HG03045 (cell line): ENCODE measurements around the gene ENPP1.
"Not testable (repeated sequence)": the region's sequence is repeated elsewhere in the genome, so short reads cannot be mapped to it uniquely, and the experiment has no call there.

Experiments used
- ATAC-seq: cut with Tn5 transposase; IDR thresholded peaks from one replicate; pipeline ENCODE4 v1.9.1; 2021; ENCODE audit warnings: mild to moderate bottlenecking, moderate library complexity; ENCODE audit not compliant: unreplicated experiment

The ENPP1 gene

GRCh38 chr6:131828080-131828479, 20.3 kb downstream of the ENPP1 start:
- no peak for ATAC-seq

- no peak for ATAC-seq
These were observed 21.1 kb downstream of the ENPP1 start for GRCh38 chr6:131828951-131829350.

GRCh38 chr6:131831392-131831791, 23.6 kb downstream of the ENPP1 start:
- ATAC-seq = no peak

- ATAC-seq = no peak
These were observed 24.1 kb downstream of the ENPP1 start for GRCh38 chr6:131831886-131832285.

GRCh38 chr6:131832363-131832762, 24.5 kb downstream of the ENPP1 start:
- ATAC-seq = no peak

- ATAC-seq = no peak
These were observed 30.2 kb downstream of the ENPP1 start for GRCh38 chr6:131838051-131838450.

- ATAC-seq = no peak
These were observed 31.6 kb downstream of the ENPP1 start for GRCh38 chr6:131839388-131839787.

GRCh38 chr6:131840441-131840840, 32.6 kb downstream of the ENPP1 start:
- ATAC-seq = no peak

GRCh38 chr6:131840936-131841583, 33.2 kb downstream of the ENPP1 start:
- ATAC-seq = no peak

- ATAC-seq = no peak
These were observed 35.9 kb downstream of the ENPP1 start for GRCh38 chr6:131843768-131844167.

- ATAC-seq = no peak
These were observed 36.5 kb downstream of the ENPP1 start for GRCh38 chr6:131844243-131844841.

GRCh38 chr6:131846023-131846663, 38.3 kb downstream of the ENPP1 start:
- ATAC-seq = no peak

GRCh38 chr6:131846905-131847304, 39.1 kb downstream of the ENPP1 start:
- no peak for ATAC-seq

- ATAC-seq = no peak
These were observed 42.0 kb downstream of the ENPP1 start for GRCh38 chr6:131849799-131850198.

GRCh38 chr6:131851049-131851769, 43.4 kb downstream of the ENPP1 start:
- no peak for ATAC-seq

- no peak for ATAC-seq
These were observed 44.4 kb downstream of the ENPP1 start for GRCh38 chr6:131852200-131852599.

- ATAC-seq = no peak
These were observed 47.0 kb downstream of the ENPP1 start for GRCh38 chr6:131854803-131855202.

GRCh38 chr6:131858765-131859415, 51.1 kb downstream of the ENPP1 start:
- no peak for ATAC-seq

- not testable (repeated sequence) for ATAC-seq
These were observed 51.8 kb downstream of the ENPP1 start for GRCh38 chr6:131859658-131860057.

GRCh38 chr6:131861381-131861780, 53.6 kb downstream of the ENPP1 start:
- ATAC-seq = no peak

- ATAC-seq = no peak
These were observed 54.7 kb downstream of the ENPP1 start for GRCh38 chr6:131862476-131862875.
